ENCODE measurements around the gene LHX3. TPM values are rescaled to one million over a fixed set of nuclear protein-coding genes. Genes with fewer than 3 reads are reported as not detected.

Gene LHX3
- total and polyA plus RNA-seq, 8 donors, result not detected

DNA sequence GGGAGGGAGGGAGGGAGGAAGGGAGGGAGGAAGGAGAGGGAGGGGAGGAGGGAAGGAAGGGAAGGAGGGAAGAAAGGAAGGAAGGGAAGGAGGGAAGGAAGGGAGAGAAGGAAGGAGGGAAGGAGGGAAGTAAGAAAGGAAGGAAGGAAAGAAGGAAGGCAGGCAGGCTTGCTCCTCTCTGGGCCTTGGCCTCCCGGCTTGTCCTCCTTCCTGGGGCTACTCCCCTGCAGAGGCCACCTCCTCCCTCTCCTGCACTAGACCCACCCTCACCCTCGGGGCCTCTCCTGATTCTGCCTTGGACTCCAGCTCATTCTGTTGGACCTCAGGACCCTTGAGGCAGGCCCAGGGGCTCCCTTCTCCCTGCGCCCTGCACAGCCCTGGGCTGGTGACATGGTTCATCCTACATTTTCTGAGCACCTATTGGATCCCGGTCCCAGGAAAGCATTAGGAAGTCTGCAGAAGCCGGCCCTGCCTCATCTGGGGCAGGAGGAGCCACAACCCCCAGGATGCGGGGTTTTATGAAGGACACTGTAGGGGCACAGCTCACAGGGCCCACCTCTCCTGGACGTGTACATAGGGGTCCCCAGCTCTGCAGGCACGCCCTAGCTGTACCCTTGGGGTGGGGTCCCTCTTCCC is 23.0 kb downstream of the LHX3 start:
- no peak for DNase-seq
- WGBS, 5 donors, result 47 to 65% (median 57%) methylated on average over 7 to 8 of the region's 8 CpGs
- no peaks in the 10 kb centered on the region for H3K36me3 ChIP-seq
- TF ChIP-seq POLR2AphosphoS5 (IDR thresholded peaks at IDR 0.05) (no peak), EP300 (IDR thresholded peaks at IDR 0.05) (no peak), POLR2A (IDR thresholded peaks at IDR 0.05) (no peak)
- TF ChIP-seq, protein P1, sequence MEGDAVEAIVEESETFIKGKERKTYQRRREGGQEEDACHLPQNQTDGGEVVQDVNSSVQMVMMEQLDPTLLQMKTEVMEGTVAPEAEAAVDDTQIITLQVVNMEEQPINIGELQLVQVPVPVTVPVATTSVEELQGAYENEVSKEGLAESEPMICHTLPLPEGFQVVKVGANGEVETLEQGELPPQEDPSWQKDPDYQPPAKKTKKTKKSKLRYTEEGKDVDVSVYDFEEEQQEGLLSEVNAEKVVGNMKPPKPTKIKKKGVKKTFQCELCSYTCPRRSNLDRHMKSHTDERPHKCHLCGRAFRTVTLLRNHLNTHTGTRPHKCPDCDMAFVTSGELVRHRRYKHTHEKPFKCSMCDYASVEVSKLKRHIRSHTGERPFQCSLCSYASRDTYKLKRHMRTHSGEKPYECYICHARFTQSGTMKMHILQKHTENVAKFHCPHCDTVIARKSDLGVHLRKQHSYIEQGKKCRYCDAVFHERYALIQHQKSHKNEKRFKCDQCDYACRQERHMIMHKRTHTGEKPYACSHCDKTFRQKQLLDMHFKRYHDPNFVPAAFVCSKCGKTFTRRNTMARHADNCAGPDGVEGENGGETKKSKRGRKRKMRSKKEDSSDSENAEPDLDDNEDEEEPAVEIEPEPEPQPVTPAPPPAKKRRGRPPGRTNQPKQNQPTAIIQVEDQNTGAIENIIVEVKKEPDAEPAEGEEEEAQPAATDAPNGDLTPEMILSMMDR (IDR thresholded peaks at IDR 0.05), result no peak
- no peaks in the 10 kb centered on the region for H3K9me3 ChIP-seq
- H3K27ac ChIP-seq, result no peak overlapping the region
- H3K27me3 ChIP-seq, result peaks cover 4 to 89% (median 39%) of the 10 kb centered on the region in 3 donors
- H3K4me3 ChIP-seq, result no peak overlapping the region
- H3K4me1 ChIP-seq, result no peaks in the 10 kb centered on the region
- intact Hi-C loops (cut with DNase I; ENCODE audit: low total_unique reads), result no loop called here

DNA sequence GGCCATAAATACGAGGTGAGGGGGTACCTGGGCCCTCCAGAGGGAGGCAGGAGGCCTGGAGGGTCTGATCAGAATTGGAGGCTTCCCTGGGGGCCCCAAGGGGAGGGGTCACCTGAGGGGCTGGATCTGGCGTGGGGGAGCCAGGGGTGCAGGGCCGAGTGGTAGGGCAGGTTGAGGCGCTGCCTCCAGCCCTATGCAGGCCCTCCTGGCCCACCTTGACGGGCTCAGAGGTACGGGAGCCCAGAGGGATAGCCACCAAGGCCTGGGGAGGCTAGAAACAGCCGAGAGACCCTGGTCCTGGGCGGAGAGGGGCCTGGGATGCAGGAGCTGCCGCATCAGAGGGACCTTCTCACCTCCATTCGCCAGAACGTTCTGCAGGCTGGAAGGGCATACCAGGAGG is 24.3 kb downstream of the LHX3 start:
- 71 to 80% (median 72%) methylated on average over 6 to 11 of the region's 11 CpGs for WGBS, 5 donors
- H3K27me3 ChIP-seq, result peaks cover 4 to 87% (median 26%) of the 10 kb centered on the region in 3 donors
- H3K36me3 ChIP-seq, result no peaks in the 10 kb centered on the region
- TF ChIP-seq, protein P1 (IDR thresholded peaks at IDR 0.05), result no peak
- TF ChIP-seq POLR2A (IDR thresholded peaks at IDR 0.05) (no peak), POLR2AphosphoS5 (IDR thresholded peaks at IDR 0.05) (no peak), EP300 (IDR thresholded peaks at IDR 0.05) (no peak)
- no peak overlapping the region for H3K27ac ChIP-seq
- intact Hi-C loops (cut with DNase I; ENCODE audit: low total_unique reads), result no loop called here
- no peak overlapping the region for H3K4me3 ChIP-seq
- DNase-seq, result no peak
- H3K9me3 ChIP-seq, result no peaks in the 10 kb centered on the region
- H3K4me1 ChIP-seq, result no peaks in the 10 kb centered on the region

DNA sequence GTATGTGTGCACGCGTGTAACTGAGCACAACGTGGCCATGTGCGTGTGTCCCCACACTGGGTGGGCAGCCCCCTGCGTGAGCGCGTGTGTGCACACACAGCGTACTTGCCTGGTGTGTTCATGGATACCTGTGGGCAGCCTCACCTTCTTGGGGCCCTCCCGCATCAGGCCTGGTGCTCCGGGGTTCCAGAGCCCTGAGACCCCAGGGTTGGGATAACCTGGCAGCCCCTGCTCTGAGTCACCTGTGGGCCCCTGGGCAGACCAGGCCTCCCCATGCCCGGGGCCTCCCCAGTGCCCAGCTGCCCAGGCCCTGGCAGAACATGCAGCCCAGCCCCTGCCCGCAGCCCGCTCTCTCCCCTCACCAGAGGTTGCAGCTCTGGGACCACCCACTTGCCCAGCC is 25.2 kb downstream of the LHX3 start:
- TF ChIP-seq POLR2A (IDR thresholded peaks at IDR 0.05) (no peak), POLR2AphosphoS5 (IDR thresholded peaks at IDR 0.05) (no peak), EP300 (IDR thresholded peaks at IDR 0.05) (no peak)
- TF ChIP-seq, protein P1 (IDR thresholded peaks at IDR 0.05), result no peak
- intact Hi-C loops (cut with DNase I; ENCODE audit: low total_unique reads), result loop anchor here (10.0 kb wide), 1 partner anchor 105 kb away; no protein-coding TSS in a partner anchor
- Histone ChIP-seq H3K4me1 (no peaks in the 10 kb centered on the region), H3K9me3 (no peaks in the 10 kb centered on the region), H3K27ac (no peak overlapping the region), H3K27me3 (peaks cover 0 to 79% (median 18%) of the 10 kb centered on the region in 3 donors), H3K4me3 (no peak overlapping the region), H3K36me3 (no peaks in the 10 kb centered on the region)
- 88 to 94% (median 90%) methylated on average over 10 to 13 of the region's 13 CpGs for whole genome bisulfite sequencing, 5 donors
- DNase-seq, result no peak

DNA sequence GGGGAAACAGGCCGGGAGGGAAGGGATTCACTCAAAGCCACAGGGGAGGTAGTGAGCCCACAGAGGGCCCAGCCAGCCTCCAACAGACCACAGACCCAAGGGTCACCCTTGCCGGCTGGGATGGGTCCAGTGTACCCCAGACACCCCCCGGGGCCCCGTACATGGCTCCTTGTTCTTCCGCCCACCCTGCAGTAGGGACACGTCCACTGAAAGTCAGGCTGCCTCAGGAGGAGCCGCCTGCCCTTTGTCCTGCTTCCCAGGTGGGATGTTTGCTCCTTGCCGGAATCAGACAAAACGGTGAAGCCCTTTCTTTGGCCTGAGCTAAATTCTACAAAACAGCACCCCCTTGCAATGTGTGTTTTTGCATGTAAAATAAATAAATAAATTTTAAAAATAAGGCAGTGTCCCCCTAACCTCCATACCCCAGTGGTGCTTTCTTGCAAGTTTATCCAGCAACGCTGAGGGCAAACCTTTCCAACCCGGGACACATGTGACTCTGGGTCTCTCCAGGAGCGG is 25.8 kb downstream of the LHX3 start:
- Histone ChIP-seq H3K4me1 (no peaks in the 10 kb centered on the region), H3K27ac (no peak overlapping the region), H3K9me3 (no peaks in the 10 kb centered on the region), H3K4me3 (no peak overlapping the region), H3K36me3 (no peaks in the 10 kb centered on the region), H3K27me3 (peaks cover 0 to 73% (median 18%) of the 10 kb centered on the region in 3 donors)
- no peak for DNase-seq
- no peak for TF ChIP-seq POLR2A (IDR thresholded peaks at IDR 0.05)
- TF ChIP-seq EP300 (IDR thresholded peaks at IDR 0.05), result no peak
- TF ChIP-seq, protein P1 (IDR thresholded peaks at IDR 0.05), result no peak
- TF ChIP-seq POLR2AphosphoS5 (IDR thresholded peaks at IDR 0.05), result no peak
- 28 to 44% (median 35%) methylated on average over 11 to 12 of the region's 12 CpGs for WGBS, 5 donors
- intact Hi-C loops (cut with DNase I; ENCODE audit: low total_unique reads), result loop anchor here (10.0 kb wide), 1 partner anchor 106 kb away; no protein-coding TSS in a partner anchor

Measured in stomach (tissue), 9 donors.